Trophoblast cell (in vitro differentiated cells and primary cell): ENCODE results near the gene MCM6.

ENCODE experiments used
- DNase-seq, 2 donors: peaks; one replicate each; pipeline ENCODE4 v3.0.0-alpha.2; 2016
- H2AFZ ChIP-seq: 2 replicates; pipeline ENCODE4 v1.6.1; 2013; ENCODE audit warnings: low read length, moderate library complexity, mild to moderate bottlenecking; ENCODE audit not compliant: insufficient read depth, poor library complexity
- H2AK5ac ChIP-seq: 2 replicates; pipeline ENCODE4 v1.6.1; 2013; ENCODE audit warnings: mild to moderate bottlenecking, low read length
- H2BK120ac ChIP-seq: 2 replicates; pipeline ENCODE4 v1.6.1; 2013; ENCODE audit warnings: low read length, mild to moderate bottlenecking, moderate library complexity; ENCODE audit not compliant: insufficient read depth, poor library complexity
- H2BK12ac ChIP-seq: 2 replicates; pipeline ENCODE4 v1.6.1; 2013; ENCODE audit warnings: mild to moderate bottlenecking, low read length, moderate library complexity
- H2BK5ac ChIP-seq: 2 replicates; pipeline ENCODE4 v1.6.1; 2013; ENCODE audit warnings: low read length, low read depth, moderate library complexity, mild to moderate bottlenecking; ENCODE audit not compliant: poor library complexity
- H3K14ac ChIP-seq: 2 replicates; pipeline ENCODE4 v1.6.1; 2013; ENCODE audit warnings: mild to moderate bottlenecking, low read length
- H3K18ac ChIP-seq: 2 replicates; pipeline ENCODE4 v1.6.1; 2013; ENCODE audit warnings: mild to moderate bottlenecking, low read length
- H3K23ac ChIP-seq: 2 replicates; pipeline ENCODE4 v1.6.1; 2013; ENCODE audit warnings: low read length
- H3K27ac ChIP-seq: 2 replicates; pipeline ENCODE4 v1.5.1; 2013; ENCODE audit warnings: low read depth, mild to moderate bottlenecking, inconsistent platforms, low read length, moderate library complexity
- H3K27me3 ChIP-seq: 2 replicates; pipeline ENCODE4 v1.6.1; 2013; ENCODE audit warnings: inconsistent platforms, mild to moderate bottlenecking, low read length, moderate library complexity; ENCODE audit not compliant: insufficient read depth
- H3K36me3 ChIP-seq, 2 experiments: 1 replicate in 1 of 2; 2 replicates in 1 of 2; pipeline ENCODE4 v1.6.1; 2013; ENCODE audit warnings: low read length in 2 of 2, mild to moderate bottlenecking in 2 of 2, moderate library complexity in 1 of 2; ENCODE audit not compliant: insufficient read depth in 2 of 2, control insufficient read depth in 1 of 2
- H3K4ac ChIP-seq: 2 replicates; pipeline ENCODE4 v1.6.1; 2013; ENCODE audit warnings: low read depth, mild to moderate bottlenecking, low read length, moderate library complexity
- H3K4me1 ChIP-seq, 2 experiments: 1 replicate in 1 of 2; 2 replicates in 1 of 2; pipeline ENCODE4 v1.6.1; 2013; ENCODE audit warnings: low read length in 2 of 2, mild to moderate bottlenecking in 2 of 2, moderate library complexity in 1 of 2; ENCODE audit not compliant: insufficient read depth in 2 of 2, control insufficient read depth in 1 of 2
- H3K4me2 ChIP-seq: 2 replicates; pipeline ENCODE4 v1.6.1; 2013; ENCODE audit warnings: inconsistent platforms, mild to moderate bottlenecking, low read length, moderate library complexity
- H3K4me3 ChIP-seq: 2 replicates; pipeline ENCODE4 v1.5.1; 2013; ENCODE audit warnings: mild to moderate bottlenecking, low read depth, low read length, inconsistent platforms
- H3K79me1 ChIP-seq: one replicate; pipeline ENCODE4 v1.6.1; 2013; ENCODE audit warnings: low read length
- H3K79me2 ChIP-seq: 2 replicates; pipeline ENCODE4 v1.6.1; 2013; ENCODE audit warnings: low read length, mild to moderate bottlenecking; ENCODE audit not compliant: control insufficient read depth, insufficient read depth, poor library complexity
- H3K9ac ChIP-seq: 2 replicates; pipeline ENCODE4 v1.6.1; 2013; ENCODE audit warnings: mild to moderate bottlenecking, low read length
- H3K9me3 ChIP-seq: 2 replicates; pipeline ENCODE4 v1.6.1; 2013; ENCODE audit warnings: low read depth, mild to moderate bottlenecking, control low read depth, inconsistent platforms, low read length; ENCODE audit not compliant: insufficient read depth
- H4K12ac ChIP-seq: 2 replicates; pipeline ENCODE4 v1.6.1; 2013; ENCODE audit warnings: low read depth, mild to moderate bottlenecking, low read length, moderate library complexity
- H4K8ac ChIP-seq: 2 replicates; pipeline ENCODE4 v1.6.1; 2013; ENCODE audit warnings: low read depth, mild to moderate bottlenecking, low read length, moderate library complexity
- H4K91ac ChIP-seq: one replicate; pipeline ENCODE4 v1.6.1; 2013; ENCODE audit warnings: low read depth, mild to moderate bottlenecking, low read length, moderate library complexity
- WGBS: extraction: QIAGEN DNeasy Blood & Tissue Kit; methylation state at CpG from one replicate; pipeline ENCODE4 v1.1.7; 2013; ENCODE audit warnings: missing lambda C conversion rate; ENCODE audit not compliant: insufficient read length, insufficient coverage; ENCODE audit errors: extremely low coverage; 5-methylcytosine and 5-hydroxymethylcytosine counted together

The MCM6 gene

GRCh38 chr2:135825550-135826176, 50.6 kb downstream of the MCM6 start:
- H2AK5ac ChIP-seq: no peak overlapping the region
- no peak overlapping the region for H2BK120ac ChIP-seq
- no CpG with 5 or more reads among the region's 11 CpGs for WGBS
- no peaks in the 10 kb centered on the region for H3K79me2 ChIP-seq
- H3K4ac ChIP-seq: no peak overlapping the region
- no peak overlapping the region for H3K4me3 ChIP-seq
- no peak overlapping the region for H3K9ac ChIP-seq
- H3K36me3 ChIP-seq: no peaks in the 10 kb centered on the region
- H4K8ac ChIP-seq: no peak overlapping the region
- H3K18ac ChIP-seq: no peak overlapping the region
- H2BK5ac ChIP-seq: no peak overlapping the region
- no peak overlapping the region for H4K12ac ChIP-seq
- no peak overlapping the region for H2BK12ac ChIP-seq
- peaks cover 5% of the 10 kb centered on the region for H3K9me3 ChIP-seq
- no peak overlapping the region for H3K4me2 ChIP-seq
- H3K79me1 ChIP-seq: no peaks in the 10 kb centered on the region
- H2AFZ ChIP-seq: no peak overlapping the region
- no peak overlapping the region for H4K91ac ChIP-seq
- H3K4me1 ChIP-seq: no peaks in the 10 kb centered on the region
- no peak overlapping the region for H3K14ac ChIP-seq
- H3K23ac ChIP-seq: no peak overlapping the region
- no peak overlapping the region for H3K27ac ChIP-seq
- peak in 1 of 2 donors; percentile 14 for DNase-seq
- H3K27me3 ChIP-seq: no peaks in the 10 kb centered on the region

DNA sequence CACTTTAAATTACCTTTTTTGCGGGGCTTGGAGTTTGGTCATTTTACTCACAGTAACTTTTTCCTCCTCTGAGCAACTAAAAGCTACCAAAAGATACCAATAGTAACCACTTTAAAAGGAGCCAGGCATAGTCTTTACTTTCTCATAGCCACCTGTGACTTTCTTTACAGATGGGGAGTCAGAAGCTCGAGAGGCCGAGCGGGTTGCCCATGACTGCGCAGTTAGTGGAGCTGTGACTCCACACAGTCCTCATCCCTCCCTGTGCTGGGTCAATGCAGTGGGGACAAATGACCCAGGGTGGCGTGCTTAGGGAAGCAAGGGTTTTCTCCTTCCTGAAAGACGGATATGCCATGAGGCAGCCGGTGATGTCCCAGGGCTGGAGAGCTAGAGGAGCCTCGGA, 51.1 kb downstream of the MCM6 start:
- Histone ChIP-seq H3K18ac (no peak overlapping the region), H4K91ac (no peak overlapping the region), H3K27ac (no peak overlapping the region), H4K12ac (no peak overlapping the region), H2AK5ac (no peak overlapping the region), H3K4me1 (no peaks in the 10 kb centered on the region), H3K4me3 (no peak overlapping the region), H2BK12ac (no peak overlapping the region), H3K27me3 (no peaks in the 10 kb centered on the region), H3K79me2 (no peaks in the 10 kb centered on the region), H3K14ac (no peak overlapping the region), H3K9me3 (peaks cover 5% of the 10 kb centered on the region), H3K9ac (no peak overlapping the region), H3K36me3 (no peaks in the 10 kb centered on the region), H4K8ac (no peak overlapping the region), H2BK120ac (no peak overlapping the region), H3K4ac (no peak overlapping the region), H3K23ac (no peak overlapping the region), H2AFZ (no peak overlapping the region), H2BK5ac (no peak overlapping the region), H3K4me2 (no peak overlapping the region), H3K79me1 (no peaks in the 10 kb centered on the region)
- WGBS: no CpG with 5 or more reads among the region's 9 CpGs
- DNase-seq: no peak

- Histone ChIP-seq H3K23ac (no peak overlapping the region), H2AFZ (no peak overlapping the region), H3K4me1 (no peaks in the 10 kb centered on the region), H2BK120ac (no peak overlapping the region), H3K79me1 (no peaks in the 10 kb centered on the region), H3K4me2 (no peak overlapping the region), H3K18ac (no peak overlapping the region), H2AK5ac (no peak overlapping the region), H3K4me3 (no peak overlapping the region), H3K4ac (no peak overlapping the region), H4K91ac (no peak overlapping the region), H3K14ac (no peak overlapping the region), H3K27me3 (no peaks in the 10 kb centered on the region), H3K79me2 (no peaks in the 10 kb centered on the region), H2BK5ac (no peak overlapping the region), H3K27ac (no peak overlapping the region), H4K12ac (no peak overlapping the region), H3K9ac (no peak overlapping the region), H4K8ac (no peak overlapping the region), H3K9me3 (peaks cover 5% of the 10 kb centered on the region), H3K36me3 (no peaks in the 10 kb centered on the region), H2BK12ac (no peak overlapping the region)
- WGBS: no CpG with 5 or more reads among the region's 1 CpG
- DNase-seq: no peak
Observed at GRCh38 chr2:135822855-135823254, 53.4 kb downstream of the MCM6 start.

DNA sequence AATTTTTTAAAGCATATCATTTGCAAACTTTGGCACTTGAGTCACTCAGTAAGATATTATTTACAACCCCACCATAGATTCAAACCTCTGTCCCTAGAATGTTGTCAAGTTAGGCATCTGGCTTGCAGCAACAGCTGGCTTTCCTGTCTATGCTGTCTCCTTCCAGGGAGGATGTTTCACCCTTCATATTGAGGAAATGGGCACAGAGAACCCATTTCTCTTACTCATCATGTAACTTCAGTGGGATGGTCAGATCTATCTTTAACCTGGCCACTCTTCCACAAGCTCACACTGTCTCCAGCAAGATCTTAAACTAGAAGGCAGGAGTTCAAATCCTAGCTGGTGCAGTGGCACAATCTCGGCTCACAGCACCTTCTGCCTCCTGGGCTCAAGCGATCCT, 55.1 kb downstream of the MCM6 start:
- no peak overlapping the region for H3K27ac ChIP-seq
- no peaks in the 10 kb centered on the region for H3K36me3 ChIP-seq
- no peak overlapping the region for H3K4me2 ChIP-seq
- no CpG with 5 or more reads among the region's 2 CpGs for WGBS
- H3K9ac ChIP-seq: no peak overlapping the region
- no peak overlapping the region for H3K4ac ChIP-seq
- no peaks in the 10 kb centered on the region for H3K27me3 ChIP-seq
- H3K79me2 ChIP-seq: no peaks in the 10 kb centered on the region
- no peak overlapping the region for H4K8ac ChIP-seq
- H3K9me3 ChIP-seq: peaks cover 5% of the 10 kb centered on the region
- no peak overlapping the region for H4K12ac ChIP-seq
- no peak overlapping the region for H3K18ac ChIP-seq
- DNase-seq: no peak
- no peaks in the 10 kb centered on the region for H3K79me1 ChIP-seq
- H3K14ac ChIP-seq: no peak overlapping the region
- H2AFZ ChIP-seq: no peak overlapping the region
- no peak overlapping the region for H2AK5ac ChIP-seq
- H2BK12ac ChIP-seq: no peak overlapping the region
- no peak overlapping the region for H3K23ac ChIP-seq
- no peaks in the 10 kb centered on the region for H3K4me1 ChIP-seq
- no peak overlapping the region for H2BK120ac ChIP-seq
- no peak overlapping the region for H2BK5ac ChIP-seq
- no peak overlapping the region for H4K91ac ChIP-seq
- no peak overlapping the region for H3K4me3 ChIP-seq
